Choroid plexus epithelial cell (primary cell): ENCODE results near the gene ADIPOQ.

Source experiments
- DNase-seq: peaks from one replicate; pipeline ENCODE4 v3.0.0-alpha.2; 2010; ENCODE audit warnings: low read depth
- H3K4me3 ChIP-seq: 2 replicates; pipeline ENCODE4 v1.5.1; 2011; ENCODE audit warnings: low read depth, mild to moderate bottlenecking, control low read depth, low read length, moderate library complexity
- CTCF ChIP-seq: conservative IDR thresholded peaks from 2 replicates; pipeline ENCODE4 v1.5.1; 2011; ENCODE audit warnings: low read depth, mild to moderate bottlenecking, control low read depth, inconsistent platforms, low read length, moderate library complexity

ADIPOQ gene

GRCh38 chr3:186828340-186828739 lies 14.2 kb upstream of the ADIPOQ start:
- DNase-seq: no peak
- no peak for TF ChIP-seq CTCF
- H3K4me3 ChIP-seq: no peak overlapping the region

GRCh38 chr3:186831798-186832197 lies 10.7 kb upstream of the ADIPOQ start:
- TF ChIP-seq CTCF: no peak
- H3K4me3 ChIP-seq: no peak overlapping the region
- DNase-seq: no peak

- H3K4me3 ChIP-seq: no peak overlapping the region
- DNase-seq: no peak
- no peak for TF ChIP-seq CTCF
Measured at GRCh38 chr3:186832276-186832675, 10.2 kb upstream of the ADIPOQ start.

GRCh38 chr3:186839874-186840641 lies 2.5 kb upstream of the ADIPOQ start:
- peak; percentile 81 for DNase-seq
- H3K4me3 ChIP-seq: no peak overlapping the region
- TF ChIP-seq CTCF: no peak

- H3K4me3 ChIP-seq: no peak overlapping the region
- no peak for TF ChIP-seq CTCF
- DNase-seq: no peak
Measured at GRCh38 chr3:186841620-186842019, 890 bp upstream of the ADIPOQ start.

GRCh38 chr3:186843039-186843432 lies 526 bp downstream of the ADIPOQ start:
- no peak for DNase-seq
- H3K4me3 ChIP-seq: no peak overlapping the region
- no peak for TF ChIP-seq CTCF

GRCh38 chr3:186844908-186845307 lies 2.4 kb downstream of the ADIPOQ start:
- no peak overlapping the region for H3K4me3 ChIP-seq
- no peak for TF ChIP-seq CTCF
- no peak for DNase-seq
